ENCODE measurements around the gene MAPK1IP1L. TPM values are rescaled to one million over a fixed set of nuclear protein-coding genes. Genes with fewer than 3 reads are reported as not detected.
A peak's percentile ranks its signal among the peaks of the same experiment; 100 is the strongest.

MAPK1IP1L gene
- total and polyA plus RNA-seq, 2 experiments from 2014 or later, result 79.4 to 92.5 TPM

DNA sequence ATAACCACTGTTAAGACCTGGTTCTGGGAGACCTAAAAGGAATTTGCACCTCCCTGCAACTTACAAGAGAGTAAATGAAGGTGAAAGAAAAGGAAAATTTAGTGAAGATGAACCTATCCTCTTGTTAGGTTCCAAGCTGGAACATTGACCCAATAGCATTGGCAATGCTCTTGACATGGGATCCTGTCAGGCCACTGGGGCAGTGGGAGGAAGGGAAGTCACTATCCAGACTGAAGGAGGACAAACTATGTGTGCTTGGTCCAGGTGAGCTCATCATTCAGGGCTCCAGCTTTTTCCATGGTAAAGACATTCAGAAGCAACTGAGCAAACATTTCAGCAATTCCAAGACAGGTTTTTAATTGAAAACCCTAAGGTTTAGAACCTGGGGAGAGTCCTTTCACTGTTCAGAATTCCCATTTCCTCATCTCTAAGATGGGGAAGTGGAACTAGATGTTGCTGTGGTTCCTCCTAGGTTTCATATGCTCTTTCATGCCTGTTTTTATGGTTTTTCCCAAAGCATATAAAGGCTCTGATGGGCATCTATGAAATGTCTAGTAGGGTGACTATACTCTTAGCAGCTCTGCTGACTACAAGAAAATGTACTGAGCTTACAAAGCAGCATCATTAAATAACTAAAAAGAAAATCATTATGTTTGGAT, 33.1 kb downstream of the MAPK1IP1L start:
- no peak overlapping the region for H3K4me2 ChIP-seq (ENCODE audit: unreplicated experiment)
- no peaks in the 10 kb centered on the region for H3K9me2 ChIP-seq (ENCODE audit: insufficient read depth)
- no peaks in the 10 kb centered on the region for H4K20me1 ChIP-seq (ENCODE audit: insufficient read depth)
- H3K9ac ChIP-seq, result no peak overlapping the region
- no peak overlapping the region for H3K27ac ChIP-seq
- H3K4me3 ChIP-seq, result no peak overlapping the region
- no peaks in the 10 kb centered on the region for H3K27me3 ChIP-seq (replicated peaks; ENCODE audit: insufficient read depth)
- H3K4me1 ChIP-seq (ENCODE audit: insufficient read depth), result 0 out of 2 replicates have a peak, but pooled peaks cover 6% of the 10 kb centered on the region
- no peak for DNase-seq
- H3K9me3 ChIP-seq (ENCODE audit: low read depth), result no peaks in the 10 kb centered on the region
- no peak overlapping the region for H2AFZ ChIP-seq
- TF ChIP-seq EZH2phosphoT487 (IDR thresholded peaks at IDR 0.05; ENCODE audit: insufficient read depth, low read depth) (no peak), EZH2 (IDR thresholded peaks at IDR 0.05; ENCODE audit: insufficient read depth, poor library complexity, severe bottlenecking) (no peak)
- in situ Hi-C loops (cut with MboI), result no loop called here
- no peaks in the 10 kb centered on the region for H3F3A ChIP-seq (ENCODE audit: insufficient read depth)
- H3K79me2 ChIP-seq (ENCODE audit: insufficient read depth), result no peaks in the 10 kb centered on the region
- H3K36me3 ChIP-seq (ENCODE audit: low read depth), result no peaks in the 10 kb centered on the region

DNA sequence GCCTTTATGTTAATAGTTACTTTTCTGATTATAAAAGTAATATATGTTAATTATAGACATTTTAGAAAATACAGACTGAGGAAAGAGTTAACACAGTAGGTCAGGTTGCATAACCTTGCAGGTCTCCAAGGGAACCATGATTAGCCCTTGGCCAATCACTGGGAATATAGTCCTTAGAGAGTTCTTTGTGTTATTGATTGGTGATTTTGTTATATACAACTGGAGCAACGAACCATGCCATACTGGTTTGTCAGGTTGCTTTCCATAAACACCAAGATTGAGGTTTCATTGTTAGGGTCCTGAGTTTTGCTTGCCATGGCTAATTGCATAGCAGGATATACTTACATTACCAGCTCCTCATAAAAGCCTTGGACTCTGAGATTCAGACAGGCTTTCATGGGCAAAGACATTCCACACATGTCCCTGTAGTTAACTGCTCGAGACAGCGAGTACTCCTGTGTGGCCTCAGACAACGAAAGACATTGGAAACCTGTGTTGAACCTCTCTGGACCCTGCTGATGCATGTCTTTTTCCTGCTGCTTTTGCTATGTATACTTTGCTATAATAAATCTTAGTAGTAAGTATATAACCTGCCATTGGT, 33.7 kb downstream of the MAPK1IP1L start:
- Histone ChIP-seq H3K4me2 (ENCODE audit: unreplicated experiment) (no peak overlapping the region), H3K27me3 (replicated peaks; ENCODE audit: insufficient read depth) (no peaks in the 10 kb centered on the region), H3K36me3 (ENCODE audit: low read depth) (no peaks in the 10 kb centered on the region), H2AFZ (no peak overlapping the region), H3K4me1 (ENCODE audit: insufficient read depth) (0 out of 2 replicates have a peak, but pooled peaks cover 6% of the 10 kb centered on the region), H3K9me3 (ENCODE audit: low read depth) (no peaks in the 10 kb centered on the region), H3F3A (ENCODE audit: insufficient read depth) (no peaks in the 10 kb centered on the region), H3K27ac (no peak overlapping the region), H3K4me3 (no peak overlapping the region), H3K9ac (no peak overlapping the region), H3K9me2 (ENCODE audit: insufficient read depth) (no peaks in the 10 kb centered on the region), H4K20me1 (ENCODE audit: insufficient read depth) (no peaks in the 10 kb centered on the region), H3K79me2 (ENCODE audit: insufficient read depth) (no peaks in the 10 kb centered on the region)
- no peak for TF ChIP-seq EZH2 (IDR thresholded peaks at IDR 0.05; ENCODE audit: insufficient read depth, poor library complexity, severe bottlenecking)
- no peak for TF ChIP-seq EZH2phosphoT487 (IDR thresholded peaks at IDR 0.05; ENCODE audit: insufficient read depth, low read depth)
- DNase-seq, result no peak
- in situ Hi-C loops (cut with MboI), result no loop called here
- WGBS, 2 experiments (ENCODE audit: low coverage in 1 of 2, low lambda C conversion rate in 2 of 2, missing lambda C conversion rate in 2 of 2), result 67 to 76% methylated on average over 4 of the region's 4 CpGs

DNA sequence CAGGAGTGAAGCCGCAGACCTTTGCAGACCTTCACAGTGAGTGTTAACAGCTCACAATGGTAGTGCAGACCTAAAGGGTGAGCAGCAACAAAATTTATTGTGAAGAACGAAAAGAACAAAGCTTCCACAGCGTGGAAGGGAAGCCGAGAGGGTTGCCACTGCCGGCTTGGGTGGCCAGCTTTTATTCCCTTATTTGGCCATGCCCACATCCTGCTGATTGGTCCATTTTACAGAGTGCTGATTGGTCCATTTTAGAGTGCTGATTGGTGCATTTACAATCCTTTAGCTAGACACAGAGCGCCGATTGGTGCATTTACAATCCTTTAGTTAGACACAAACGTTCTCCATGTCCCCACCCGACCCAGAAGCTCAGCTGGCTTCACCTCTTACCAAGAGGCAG, 35.5 kb downstream of the MAPK1IP1L start:
- Histone ChIP-seq H4K20me1 (ENCODE audit: insufficient read depth) (no peaks in the 10 kb centered on the region), H3K79me2 (ENCODE audit: insufficient read depth) (no peaks in the 10 kb centered on the region), H3F3A (ENCODE audit: insufficient read depth) (peaks cover 3% of the 10 kb centered on the region; the same call in 1 of the 2 replicates), H3K9me3 (ENCODE audit: low read depth) (no peaks in the 10 kb centered on the region), H3K4me2 (ENCODE audit: unreplicated experiment) (no peak overlapping the region), H3K9me2 (ENCODE audit: insufficient read depth) (no peaks in the 10 kb centered on the region), H2AFZ (no peak overlapping the region), H3K36me3 (ENCODE audit: low read depth) (no peaks in the 10 kb centered on the region), H3K9ac (no peak overlapping the region), H3K27ac (no peak overlapping the region), H3K27me3 (replicated peaks; ENCODE audit: insufficient read depth) (no peaks in the 10 kb centered on the region), H3K4me1 (ENCODE audit: insufficient read depth) (peaks cover 6% of the 10 kb centered on the region; the same call in 1 of the 2 replicates), H3K4me3 (no peak overlapping the region)
- TF ChIP-seq EZH2phosphoT487 (IDR thresholded peaks at IDR 0.05; ENCODE audit: insufficient read depth, low read depth), result no peak
- no peak for TF ChIP-seq EZH2 (IDR thresholded peaks at IDR 0.05; ENCODE audit: insufficient read depth, poor library complexity, severe bottlenecking)
- WGBS, 2 experiments (ENCODE audit: low coverage in 1 of 2, low lambda C conversion rate in 2 of 2, missing lambda C conversion rate in 2 of 2), result 80 to 86% methylated on average over 9 of the region's 9 CpGs
- in situ Hi-C loops (cut with MboI), result no loop called here
- DNase-seq, result no peak

DNA sequence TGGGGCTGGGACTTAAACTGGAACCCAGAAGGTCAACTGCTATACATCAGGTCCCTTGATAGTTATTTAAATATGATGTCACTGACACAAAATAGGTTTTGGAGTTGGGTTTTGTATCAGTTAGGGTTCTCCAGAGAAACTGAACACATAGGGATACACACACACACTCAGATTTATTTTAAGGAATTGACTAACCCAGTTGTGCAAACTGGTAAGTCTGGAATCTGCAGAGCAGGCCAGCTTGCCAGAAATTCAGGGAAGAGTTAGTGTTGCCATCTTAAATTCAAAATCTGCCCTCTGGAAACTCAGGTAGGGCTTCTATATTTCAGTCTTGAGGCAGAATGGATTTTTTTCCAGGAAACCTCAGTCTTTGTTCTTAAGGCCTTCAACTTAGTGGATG, 36.9 kb downstream of the MAPK1IP1L start:
- H3K9me3 ChIP-seq (ENCODE audit: low read depth), result no peaks in the 10 kb centered on the region
- in situ Hi-C loops (cut with MboI), result no loop called here
- no peaks in the 10 kb centered on the region for H4K20me1 ChIP-seq (ENCODE audit: insufficient read depth)
- H3F3A ChIP-seq (ENCODE audit: insufficient read depth), result peaks cover 10% of the 10 kb centered on the region; the same call in 1 of the 2 replicates
- H3K4me2 ChIP-seq (ENCODE audit: unreplicated experiment), result no peak overlapping the region
- no peak overlapping the region for H3K9ac ChIP-seq
- H3K27ac ChIP-seq, result 0 out of 2 replicates have a peak overlapping the region, but pooled peaks have one; percentile 78
- no peak overlapping the region for H2AFZ ChIP-seq
- no peaks in the 10 kb centered on the region for H3K79me2 ChIP-seq (ENCODE audit: insufficient read depth)
- H3K4me1 ChIP-seq (ENCODE audit: insufficient read depth), result peaks cover 14% of the 10 kb centered on the region
- H3K9me2 ChIP-seq (ENCODE audit: insufficient read depth), result no peaks in the 10 kb centered on the region
- H3K4me3 ChIP-seq, result no peak overlapping the region
- no peak for TF ChIP-seq EZH2phosphoT487 (IDR thresholded peaks at IDR 0.05; ENCODE audit: insufficient read depth, low read depth)
- no peak for TF ChIP-seq EZH2 (IDR thresholded peaks at IDR 0.05; ENCODE audit: insufficient read depth, poor library complexity, severe bottlenecking)
- H3K36me3 ChIP-seq (ENCODE audit: low read depth), result no peaks in the 10 kb centered on the region
- no peaks in the 10 kb centered on the region for H3K27me3 ChIP-seq (replicated peaks; ENCODE audit: insufficient read depth)
- DNase-seq, result no peak

Measured in GM23248 (cell line).